PC-9 (cell line): Measurements from ENCODE around the gene TMEM263.

ENCODE experiments used
- EZH2 ChIP-seq: fragments of 200-600 bp; sonication (generic); IDR thresholded peaks from 2 replicates; pipeline ENCODE4 v1.8.0; 2017; ENCODE audit warnings: antibody characterized with exemption, low read depth
- TF ChIP-seq, protein P1 (sequence below): fragments of 200-600 bp; sonication (generic); conservative IDR thresholded peaks from 2 replicates; pipeline ENCODE4 v1.6.1; 2017; ENCODE audit warnings: mixed run types, antibody characterized with exemption, mild to moderate bottlenecking, moderate library complexity

DNA sequence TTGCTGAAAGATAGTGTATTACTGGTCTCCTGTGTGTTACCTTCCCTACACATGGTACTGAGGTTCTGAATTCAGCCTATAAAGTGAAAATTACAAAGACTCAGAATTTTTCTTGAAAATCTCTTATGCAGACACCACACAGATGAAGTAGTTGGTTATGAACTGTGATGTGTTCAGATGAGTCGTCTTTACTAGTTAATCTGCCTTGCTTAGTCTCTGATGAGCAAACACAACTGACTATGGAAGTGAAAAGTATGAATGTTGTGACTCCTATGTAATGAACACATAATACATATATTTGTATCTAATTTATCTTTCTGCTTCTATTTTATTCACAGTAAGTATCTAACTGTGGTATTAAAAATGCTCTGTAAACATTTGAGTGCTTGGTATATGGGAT, 26.5 kb downstream of the TMEM263 start:
- TF ChIP-seq, protein P1, sequence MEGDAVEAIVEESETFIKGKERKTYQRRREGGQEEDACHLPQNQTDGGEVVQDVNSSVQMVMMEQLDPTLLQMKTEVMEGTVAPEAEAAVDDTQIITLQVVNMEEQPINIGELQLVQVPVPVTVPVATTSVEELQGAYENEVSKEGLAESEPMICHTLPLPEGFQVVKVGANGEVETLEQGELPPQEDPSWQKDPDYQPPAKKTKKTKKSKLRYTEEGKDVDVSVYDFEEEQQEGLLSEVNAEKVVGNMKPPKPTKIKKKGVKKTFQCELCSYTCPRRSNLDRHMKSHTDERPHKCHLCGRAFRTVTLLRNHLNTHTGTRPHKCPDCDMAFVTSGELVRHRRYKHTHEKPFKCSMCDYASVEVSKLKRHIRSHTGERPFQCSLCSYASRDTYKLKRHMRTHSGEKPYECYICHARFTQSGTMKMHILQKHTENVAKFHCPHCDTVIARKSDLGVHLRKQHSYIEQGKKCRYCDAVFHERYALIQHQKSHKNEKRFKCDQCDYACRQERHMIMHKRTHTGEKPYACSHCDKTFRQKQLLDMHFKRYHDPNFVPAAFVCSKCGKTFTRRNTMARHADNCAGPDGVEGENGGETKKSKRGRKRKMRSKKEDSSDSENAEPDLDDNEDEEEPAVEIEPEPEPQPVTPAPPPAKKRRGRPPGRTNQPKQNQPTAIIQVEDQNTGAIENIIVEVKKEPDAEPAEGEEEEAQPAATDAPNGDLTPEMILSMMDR = no peak
- no peak for TF ChIP-seq EZH2
